HepG2 (cell line): ENCODE data around the gene TCTA. TPM values are rescaled to one million over a fixed set of nuclear protein-coding genes. Genes with fewer than 3 reads are reported as not detected.

Source experiments
- FOSL1 ChIP-seq: sonication (generic); formaldehyde crosslinking; IDR thresholded peaks from 2 replicates; pipeline ENCODE4 v1.9.0; 2021; ENCODE audit warnings: missing genetic modification reagents, borderline replicate concordance
- IKZF1 ChIP-seq: fragments of 450-650 bp; IDR thresholded peaks from 2 replicates; pipeline ENCODE4 v1.7.1; 2016
- MAFG ChIP-seq: sonication (generic); formaldehyde crosslinking; IDR thresholded peaks from 2 replicates; pipeline ENCODE4 v1.5.1; 2020; ENCODE audit warnings: mild to moderate bottlenecking, missing genetic modification reagents
- NCOA5 ChIP-seq: sonication (generic); formaldehyde crosslinking; IDR thresholded peaks from 2 replicates; pipeline ENCODE4 v1.4.0; 2020; ENCODE audit warnings: missing genetic modification reagents
- NPAS2 ChIP-seq: sonication (generic); formaldehyde crosslinking; IDR thresholded peaks from 2 replicates; pipeline ENCODE4 v1.8.0; 2022; ENCODE audit warnings: mild to moderate bottlenecking, missing genetic modification reagents, borderline replicate concordance
- PLRG1 ChIP-seq: fragments of 450-650 bp; conservative IDR thresholded peaks from 2 replicates; pipeline ENCODE4 v1.6.1; 2016
- PLSCR1 ChIP-seq: sonication (generic); formaldehyde crosslinking; IDR thresholded peaks from 2 replicates; pipeline ENCODE4 v1.5.0; 2020; ENCODE audit warnings: missing genetic modification reagents, mild to moderate bottlenecking, borderline replicate concordance
- SIN3A ChIP-seq: IDR thresholded peaks from 2 replicates; pipeline ENCODE4 v1.6.1; 2011; ENCODE audit warnings: low read depth, mild to moderate bottlenecking, control low read depth, low read length, borderline replicate concordance
- SMAD1 ChIP-seq: sonication (generic); formaldehyde crosslinking; IDR thresholded peaks from 2 replicates; pipeline ENCODE4 v1.4.0; 2020; ENCODE audit warnings: missing genetic modification reagents, low read depth, mild to moderate bottlenecking, borderline replicate concordance
- TCF7L2 ChIP-seq: IDR thresholded peaks from 2 replicates; pipeline ENCODE4 v1.6.1; 2011; ENCODE audit warnings: mild to moderate bottlenecking, low read depth, low read length, moderate library complexity
- ZFX ChIP-seq: sonication (generic); formaldehyde crosslinking; IDR thresholded peaks from 2 replicates; pipeline ENCODE4 v1.4.0; 2020; ENCODE audit warnings: mild to moderate bottlenecking, low read depth, missing genetic modification reagents, moderate library complexity
- ZNF501 ChIP-seq: sonication (generic); formaldehyde crosslinking; IDR thresholded peaks from 2 replicates; pipeline ENCODE4 v1.5.1; 2020; ENCODE audit warnings: mild to moderate bottlenecking, moderate library complexity, missing genetic modification reagents
- ZNF543 ChIP-seq: sonication (generic); formaldehyde crosslinking; IDR thresholded peaks from 2 replicates; pipeline ENCODE4 v1.4.0; 2020; ENCODE audit warnings: mild to moderate bottlenecking, missing genetic modification reagents
- ZNF580 ChIP-seq: IDR thresholded peaks from 2 replicates; pipeline ENCODE4 v1.6.1; 2016; ENCODE audit warnings: low read depth, borderline replicate concordance
- ZNF605 ChIP-seq: sonication (generic); formaldehyde crosslinking; IDR thresholded peaks from 2 replicates; pipeline ENCODE4 v1.8.0; 2022; ENCODE audit warnings: mild to moderate bottlenecking, missing genetic modification reagents
- ZNF644 ChIP-seq: IDR thresholded peaks from 2 replicates; pipeline ENCODE4 v1.6.1; 2016; ENCODE audit warnings: low read depth
- ZNF761 ChIP-seq: sonication (generic); formaldehyde crosslinking; conservative IDR thresholded peaks from 2 replicates; pipeline ENCODE4 v1.4.0; 2020; ENCODE audit warnings: mild to moderate bottlenecking, missing genetic modification reagents
- ZNF768 ChIP-seq: sonication (generic); formaldehyde crosslinking; IDR thresholded peaks from 2 replicates; pipeline ENCODE4 v1.4.0; 2020; ENCODE audit warnings: missing genetic modification reagents
- polyA plus RNA-seq, 8 experiments: library from polyadenylated mRNA; depleted of rRNA in 3 of 8; stranded (reverse) in 7 of 8; unstranded in 1 of 8; fragments of >200 nt; fragmentation: Illumina TruSeq in 4 of 8; extraction: Trizol in 4 of 8; gene quantifications; 2 replicates each; pipeline versions ENCODE4 v1.2.1 to v1.2.3, GENCODE V29; 2011 to 2016; ENCODE audit warnings: low read depth in 4 of 8, missing spikeins in 1 of 8, mixed read lengths in 1 of 8; ENCODE audit not compliant: insufficient read depth in 1 of 8
- total RNA-seq, 5 experiments: library from RNA; depleted of rRNA; stranded (reverse); fragments of >200 nt; fragmentation: Illumina TruSeq; extraction: Trizol; gene quantifications; 2 replicates each; pipeline ENCODE4 v1.2.3, GENCODE V29; 2016; ENCODE audit warnings: low read depth in 1 of 5
- TF ChIP-seq, protein P1 (sequence below): sonication (generic); formaldehyde crosslinking; IDR thresholded peaks from 2 replicates; pipeline ENCODE4 v1.4.0; 2020; ENCODE audit warnings: missing genetic modification reagents, mild to moderate bottlenecking, borderline replicate concordance
- TF ChIP-seq, protein P2 (sequence below): sonication (generic); formaldehyde crosslinking; IDR thresholded peaks from 2 replicates; pipeline ENCODE4 v1.5.0; 2020; ENCODE audit warnings: missing genetic modification reagents, mild to moderate bottlenecking, borderline replicate concordance
- TF ChIP-seq, protein P3 (sequence below): sonication (generic); formaldehyde crosslinking; conservative IDR thresholded peaks from 2 replicates; pipeline ENCODE4 v1.8.0; 2022; ENCODE audit warnings: missing genetic modification reagents
- TF ChIP-seq, protein P4 (sequence below): sonication (generic); formaldehyde crosslinking; IDR thresholded peaks from 2 replicates; pipeline ENCODE4 v1.4.0; 2020; ENCODE audit warnings: missing genetic modification reagents

TCTA gene
- total and polyA plus RNA-seq, 2 of the 13 experiments (the other 11 are each of a cell fraction or from before 2014, with no cell fraction given), result 8.3 to 13.2 TPM

GRCh38 chr3:49465270-49466034, 53.2 kb downstream of the TCTA start (continued):
- TF ChIP-seq, protein P1, sequence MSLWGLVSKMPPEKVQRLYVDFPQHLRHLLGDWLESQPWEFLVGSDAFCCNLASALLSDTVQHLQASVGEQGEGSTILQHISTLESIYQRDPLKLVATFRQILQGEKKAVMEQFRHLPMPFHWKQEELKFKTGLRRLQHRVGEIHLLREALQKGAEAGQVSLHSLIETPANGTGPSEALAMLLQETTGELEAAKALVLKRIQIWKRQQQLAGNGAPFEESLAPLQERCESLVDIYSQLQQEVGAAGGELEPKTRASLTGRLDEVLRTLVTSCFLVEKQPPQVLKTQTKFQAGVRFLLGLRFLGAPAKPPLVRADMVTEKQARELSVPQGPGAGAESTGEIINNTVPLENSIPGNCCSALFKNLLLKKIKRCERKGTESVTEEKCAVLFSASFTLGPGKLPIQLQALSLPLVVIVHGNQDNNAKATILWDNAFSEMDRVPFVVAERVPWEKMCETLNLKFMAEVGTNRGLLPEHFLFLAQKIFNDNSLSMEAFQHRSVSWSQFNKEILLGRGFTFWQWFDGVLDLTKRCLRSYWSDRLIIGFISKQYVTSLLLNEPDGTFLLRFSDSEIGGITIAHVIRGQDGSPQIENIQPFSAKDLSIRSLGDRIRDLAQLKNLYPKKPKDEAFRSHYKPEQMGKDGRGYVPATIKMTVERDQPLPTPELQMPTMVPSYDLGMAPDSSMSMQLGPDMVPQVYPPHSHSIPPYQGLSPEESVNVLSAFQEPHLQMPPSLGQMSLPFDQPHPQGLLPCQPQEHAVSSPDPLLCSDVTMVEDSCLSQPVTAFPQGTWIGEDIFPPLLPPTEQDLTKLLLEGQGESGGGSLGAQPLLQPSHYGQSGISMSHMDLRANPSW (CRISPR knock-in tag), result no peak
- TF ChIP-seq PLSCR1 (CRISPR knock-in tag), result no peak
- TF ChIP-seq NCOA5 (CRISPR knock-in tag), result no peak
- no peak for TF ChIP-seq ZNF768 (CRISPR knock-in tag)
- TF ChIP-seq SIN3A, result no peak
- no peak for TF ChIP-seq IKZF1
- no peak for TF ChIP-seq TCF7L2
- TF ChIP-seq, protein P2, sequence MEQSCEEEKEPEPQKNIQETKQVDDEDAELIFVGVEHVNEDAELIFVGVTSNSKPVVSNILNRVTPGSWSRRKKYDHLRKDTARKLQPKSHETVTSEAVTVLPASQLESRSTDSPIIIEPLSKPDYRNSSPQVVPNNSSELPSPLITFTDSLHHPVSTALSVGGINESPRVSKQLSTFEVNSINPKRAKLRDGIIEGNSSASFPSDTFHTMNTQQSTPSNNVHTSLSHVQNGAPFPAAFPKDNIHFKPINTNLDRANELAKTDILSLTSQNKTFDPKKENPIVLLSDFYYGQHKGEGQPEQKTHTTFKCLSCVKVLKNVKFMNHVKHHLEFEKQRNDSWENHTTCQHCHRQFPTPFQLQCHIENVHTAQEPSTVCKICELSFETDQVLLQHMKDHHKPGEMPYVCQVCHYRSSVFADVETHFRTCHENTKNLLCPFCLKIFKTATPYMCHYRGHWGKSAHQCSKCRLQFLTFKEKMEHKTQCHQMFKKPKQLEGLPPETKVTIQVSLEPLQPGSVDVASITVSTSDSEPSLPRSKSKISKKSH, result no peak
- TF ChIP-seq ZNF501 (CRISPR knock-in tag), result no peak
- TF ChIP-seq ZNF543 (CRISPR knock-in tag), result no peak
- no peak for TF ChIP-seq ZNF605 (CRISPR knock-in tag)
- TF ChIP-seq ZFX (CRISPR knock-in tag), result peak; percentile 73
- TF ChIP-seq NPAS2, result no peak
- TF ChIP-seq, protein P3, sequence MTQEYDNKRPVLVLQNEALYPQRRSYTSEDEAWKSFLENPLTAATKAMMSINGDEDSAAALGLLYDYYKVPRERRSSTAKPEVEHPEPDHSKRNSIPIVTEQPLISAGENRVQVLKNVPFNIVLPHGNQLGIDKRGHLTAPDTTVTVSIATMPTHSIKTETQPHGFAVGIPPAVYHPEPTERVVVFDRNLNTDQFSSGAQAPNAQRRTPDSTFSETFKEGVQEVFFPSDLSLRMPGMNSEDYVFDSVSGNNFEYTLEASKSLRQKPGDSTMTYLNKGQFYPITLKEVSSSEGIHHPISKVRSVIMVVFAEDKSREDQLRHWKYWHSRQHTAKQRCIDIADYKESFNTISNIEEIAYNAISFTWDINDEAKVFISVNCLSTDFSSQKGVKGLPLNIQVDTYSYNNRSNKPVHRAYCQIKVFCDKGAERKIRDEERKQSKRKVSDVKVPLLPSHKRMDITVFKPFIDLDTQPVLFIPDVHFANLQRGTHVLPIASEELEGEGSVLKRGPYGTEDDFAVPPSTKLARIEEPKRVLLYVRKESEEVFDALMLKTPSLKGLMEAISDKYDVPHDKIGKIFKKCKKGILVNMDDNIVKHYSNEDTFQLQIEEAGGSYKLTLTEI (CRISPR knock-in tag), result no peak
- TF ChIP-seq, protein P4, sequence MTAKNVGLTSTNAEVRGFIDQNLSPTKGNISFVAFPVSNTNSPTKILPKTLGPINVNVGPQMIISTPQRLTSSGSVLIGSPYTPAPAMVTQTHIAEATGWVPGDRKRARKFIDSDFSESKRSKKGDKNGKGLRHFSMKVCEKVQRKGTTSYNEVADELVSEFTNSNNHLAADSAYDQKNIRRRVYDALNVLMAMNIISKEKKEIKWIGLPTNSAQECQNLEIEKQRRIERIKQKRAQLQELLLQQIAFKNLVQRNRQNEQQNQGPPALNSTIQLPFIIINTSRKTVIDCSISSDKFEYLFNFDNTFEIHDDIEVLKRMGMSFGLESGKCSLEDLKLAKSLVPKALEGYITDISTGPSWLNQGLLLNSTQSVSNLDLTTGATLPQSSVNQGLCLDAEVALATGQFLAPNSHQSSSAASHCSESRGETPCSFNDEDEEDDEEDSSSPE, result no peak
- peak; percentile 28; the same call in 1 of the 2 replicates for TF ChIP-seq ZNF644 (CRISPR knock-in tag)
- TF ChIP-seq MAFG (CRISPR knock-in tag), result no peak
- no peak for TF ChIP-seq PLRG1
- TF ChIP-seq FOSL1 (CRISPR knock-in tag), result peak; percentile 62; the same call in 1 of the 2 replicates
- TF ChIP-seq SMAD1, result no peak
- TF ChIP-seq ZNF580 (CRISPR knock-in tag), result no peak
- no peak for TF ChIP-seq ZNF761 (CRISPR knock-in tag)
